ENCODE measurements around the gene CP. TPM values are rescaled to one million over a fixed set of nuclear protein-coding genes. Genes with fewer than 3 reads are reported as not detected.

The CP gene
- total and polyA plus RNA-seq, 2 of the 13 experiments (the other 11 are each of a cell fraction or from before 2014, with no cell fraction given): 42.6 to 789 TPM

DNA sequence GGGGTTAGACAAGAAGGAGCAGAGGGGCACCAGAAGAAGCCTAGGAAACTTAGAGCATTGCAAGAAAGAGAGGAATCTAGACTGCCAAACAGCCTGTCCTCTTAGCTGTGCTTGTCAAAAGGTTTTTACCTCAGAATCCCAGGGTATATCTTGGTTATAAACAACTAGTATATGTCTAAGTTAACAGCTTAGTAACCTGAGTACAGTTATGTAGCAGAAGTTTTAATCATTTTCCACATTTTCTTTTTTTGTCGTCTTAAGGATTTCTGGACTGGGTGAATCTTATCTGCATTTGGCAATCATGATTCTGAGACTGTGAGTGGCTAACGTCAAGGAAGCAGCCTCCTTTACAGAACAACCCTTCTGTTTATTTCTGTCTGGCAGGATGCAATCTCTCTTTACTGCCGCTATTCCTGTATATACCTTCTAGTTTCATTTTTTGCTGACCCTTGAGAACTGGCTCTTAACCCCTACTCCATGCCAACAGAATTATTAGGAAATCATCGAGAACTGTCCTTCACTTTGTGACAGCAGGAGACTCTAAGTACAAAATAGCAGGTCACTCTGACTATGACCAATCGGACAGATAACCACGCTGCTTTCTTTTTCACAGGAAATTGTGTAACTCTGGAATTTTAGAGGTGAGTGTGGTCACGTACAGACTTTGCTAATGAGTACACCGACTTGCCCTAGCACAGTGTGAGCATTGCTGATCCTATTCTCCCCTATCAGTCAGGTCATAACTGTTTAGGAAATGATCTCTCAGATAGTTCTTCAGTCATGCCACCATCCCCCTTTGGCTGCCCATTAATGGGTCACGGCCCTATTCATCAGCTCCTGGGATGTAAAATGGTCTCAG lies 3.3 kb upstream of the CP start (continued):
- TF ChIP-seq ZNF142 (CRISPR knock-in tag; IDR thresholded peaks at IDR 0.05): no peak
- TF ChIP-seq ZNF329 (CRISPR knock-in tag; IDR thresholded peaks at IDR 0.05; ENCODE audit: low read depth): peak; percentile 29; the same call in 1 of the 2 replicates
- peak; percentile 90 for TF ChIP-seq CREM (IDR thresholded peaks at IDR 0.05)
- TF ChIP-seq CREM (CRISPR knock-in tag; IDR thresholded peaks at IDR 0.05): no peak
- TF ChIP-seq, protein P1, sequence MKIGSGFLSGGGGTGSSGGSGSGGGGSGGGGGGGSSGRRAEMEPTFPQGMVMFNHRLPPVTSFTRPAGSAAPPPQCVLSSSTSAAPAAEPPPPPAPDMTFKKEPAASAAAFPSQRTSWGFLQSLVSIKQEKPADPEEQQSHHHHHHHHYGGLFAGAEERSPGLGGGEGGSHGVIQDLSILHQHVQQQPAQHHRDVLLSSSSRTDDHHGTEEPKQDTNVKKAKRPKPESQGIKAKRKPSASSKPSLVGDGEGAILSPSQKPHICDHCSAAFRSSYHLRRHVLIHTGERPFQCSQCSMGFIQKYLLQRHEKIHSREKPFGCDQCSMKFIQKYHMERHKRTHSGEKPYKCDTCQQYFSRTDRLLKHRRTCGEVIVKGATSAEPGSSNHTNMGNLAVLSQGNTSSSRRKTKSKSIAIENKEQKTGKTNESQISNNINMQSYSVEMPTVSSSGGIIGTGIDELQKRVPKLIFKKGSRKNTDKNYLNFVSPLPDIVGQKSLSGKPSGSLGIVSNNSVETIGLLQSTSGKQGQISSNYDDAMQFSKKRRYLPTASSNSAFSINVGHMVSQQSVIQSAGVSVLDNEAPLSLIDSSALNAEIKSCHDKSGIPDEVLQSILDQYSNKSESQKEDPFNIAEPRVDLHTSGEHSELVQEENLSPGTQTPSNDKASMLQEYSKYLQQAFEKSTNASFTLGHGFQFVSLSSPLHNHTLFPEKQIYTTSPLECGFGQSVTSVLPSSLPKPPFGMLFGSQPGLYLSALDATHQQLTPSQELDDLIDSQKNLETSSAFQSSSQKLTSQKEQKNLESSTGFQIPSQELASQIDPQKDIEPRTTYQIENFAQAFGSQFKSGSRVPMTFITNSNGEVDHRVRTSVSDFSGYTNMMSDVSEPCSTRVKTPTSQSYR (CRISPR knock-in tag; IDR thresholded peaks at IDR 0.05; ENCODE audit: borderline replicate concordance): peak; percentile 72; the same call in 1 of the 2 replicates
- 0 out of 2 replicates have a peak, but pooled peaks have one; percentile 43 for TF ChIP-seq LCORL (IDR thresholded peaks at IDR 0.05)
- peak; percentile 86 for TF ChIP-seq LCORL (CRISPR knock-in tag; IDR thresholded peaks at IDR 0.05)
- peak; percentile 72 for TF ChIP-seq NFE2L2 (IDR thresholded peaks at IDR 0.05; ENCODE audit: low read length)
- peak; percentile 78 for TF ChIP-seq TBX3 (IDR thresholded peaks at IDR 0.05; ENCODE audit: borderline replicate concordance)
- no peak; the same call in 1 of the 2 replicates for TF ChIP-seq NR1H2 (CRISPR knock-in tag; IDR thresholded peaks at IDR 0.05; ENCODE audit: borderline replicate concordance, low read depth)
- peak; percentile 66; the same call in 1 of the 2 replicates for TF ChIP-seq ZC3H13 (CRISPR knock-in tag; IDR thresholded peaks at IDR 0.05)
- no peak for TF ChIP-seq XBP1 (CRISPR knock-in tag; IDR thresholded peaks at IDR 0.05)
- peak; percentile 73; the same call in 1 of the 2 replicates for TF ChIP-seq YEATS2 (CRISPR knock-in tag; IDR thresholded peaks at IDR 0.05; ENCODE audit: borderline replicate concordance)
- no peak for TF ChIP-seq TAF15 (IDR thresholded peaks at IDR 0.05; ENCODE audit: low read depth, low read length, poor library complexity, severe bottlenecking)
- TF ChIP-seq ZNF556 (CRISPR knock-in tag; IDR thresholded peaks at IDR 0.05; ENCODE audit: borderline replicate concordance): no peak; the same call in 1 of the 2 replicates
- TF ChIP-seq NCOA2 (CRISPR knock-in tag; IDR thresholded peaks at IDR 0.05): peak; percentile 93
- TF ChIP-seq, protein P2, sequence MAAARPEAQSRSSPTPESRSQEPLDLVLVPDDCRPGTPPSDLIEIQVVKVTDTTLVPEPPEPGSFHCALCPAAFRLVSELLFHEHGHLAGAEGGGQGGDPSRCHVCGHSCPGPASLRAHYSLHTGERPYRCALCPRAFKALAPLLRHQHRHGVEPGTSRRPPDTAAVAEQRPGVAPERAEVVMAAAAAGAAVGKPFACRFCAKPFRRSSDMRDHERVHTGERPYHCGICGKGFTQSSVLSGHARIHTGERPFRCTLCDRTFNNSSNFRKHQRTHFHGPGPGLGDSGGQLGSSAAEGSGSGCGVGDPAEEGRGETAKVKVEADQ (CRISPR knock-in tag; IDR thresholded peaks at IDR 0.05; ENCODE audit: borderline replicate concordance): no peak; the same call in 1 of the 2 replicates
- TF ChIP-seq ZBTB7A (CRISPR knock-in tag; IDR thresholded peaks at IDR 0.05): peak; percentile 5; the same call in 1 of the 2 replicates
- TF ChIP-seq MEIS2 (CRISPR knock-in tag; IDR thresholded peaks at IDR 0.05): peak; percentile 90
- TF ChIP-seq GATAD1 (CRISPR knock-in tag; IDR thresholded peaks at IDR 0.05): peak; percentile 61
- TF ChIP-seq ZNF557 (CRISPR knock-in tag; IDR thresholded peaks at IDR 0.05): no peak

Data from HepG2 (cell line).